ENCODE data around the gene SARDH. TPM values are rescaled to one million over a fixed set of nuclear protein-coding genes. Genes with fewer than 3 reads are reported as not detected.

The SARDH gene
- total and polyA plus RNA-seq, 2 donors (not counting 3 experiments of a cell fraction or from before 2014, with no cell fraction given), result 0.19 to 0.44 TPM

DNA sequence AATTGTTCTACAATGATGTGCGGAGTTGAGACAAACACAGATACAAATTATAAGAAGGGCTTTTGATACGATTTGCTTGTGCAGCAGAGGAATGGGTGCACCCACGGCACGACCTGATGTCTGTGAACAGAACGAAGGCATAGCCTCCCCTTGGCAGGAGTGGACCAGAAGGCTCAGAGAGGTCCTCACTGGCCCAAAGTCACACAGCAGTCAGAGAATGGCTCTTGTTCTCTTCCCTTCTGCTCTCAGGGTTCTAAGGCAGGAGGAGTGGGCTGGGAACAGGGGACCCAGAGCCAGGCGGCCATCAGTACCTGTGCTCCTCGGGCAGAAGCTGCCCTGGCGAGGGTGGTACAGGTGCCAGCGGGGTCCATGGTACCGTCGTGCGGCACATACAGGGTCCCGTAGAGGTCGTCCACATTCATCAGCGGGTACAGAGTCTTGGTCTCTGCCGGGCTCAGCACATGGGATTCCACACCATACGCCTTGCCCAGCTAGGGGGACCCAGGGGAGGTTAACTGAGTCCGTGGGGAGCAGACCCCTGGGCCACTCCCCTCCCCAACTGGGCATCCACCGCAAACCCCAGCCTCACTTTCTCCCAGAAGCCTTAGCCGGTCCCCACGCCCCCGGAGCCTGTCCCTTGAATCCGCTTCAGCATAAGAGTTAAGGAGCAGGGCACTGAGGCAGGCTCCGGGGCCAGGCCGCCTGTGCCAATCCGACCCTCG lies 7.0 kb downstream of the SARDH start:
- no peak overlapping the region for H3K27ac ChIP-seq (ENCODE audit: insufficient read depth, low read depth, low read length)
- H3K4me2 ChIP-seq (ENCODE audit: insufficient read depth, low read length), result no peak overlapping the region
- no peak overlapping the region for H3K4me3 ChIP-seq (replicated peaks in 1 of 3; ENCODE audit: insufficient read depth in 1 of 3, low read depth in 1 of 3, low read length in 3 of 3)
- H4K20me1 ChIP-seq (replicated peaks; ENCODE audit: control insufficient read depth, extremely low read depth, insufficient read depth, low read length), result no peaks in the 10 kb centered on the region
- DNase-seq (ENCODE audit: low read depth, low spot score) (no peak), FAIRE-seq (no peak)
- H3K9me1 ChIP-seq (replicated peaks; ENCODE audit: control insufficient read depth, extremely low read depth, insufficient read depth, low read length), result no peaks in the 10 kb centered on the region
- dilution Hi-C loops (cut with MboI; ENCODE audit: extremely low pct_ligation_motif_present, low sequenced_read_pairs), result no loop called here
- H3K9me3 ChIP-seq (replicated peaks; ENCODE audit: control insufficient read depth, insufficient read depth, low read length), result no peaks in the 10 kb centered on the region
- H3K4me1 ChIP-seq (ENCODE audit: control insufficient read depth, extremely low read depth, insufficient read depth, low read length), result no peaks in the 10 kb centered on the region
- ChIA-PET POLR2A (no interaction called here), CTCF (no interaction called here)
- intact Hi-C loops (cut with micrococcal nuclease), result no loop called here
- no peaks in the 10 kb centered on the region for H3K79me2 ChIP-seq (ENCODE audit: control insufficient read depth, insufficient read depth, low read length)
- no peak overlapping the region for H2AFZ ChIP-seq (ENCODE audit: low read depth, low read length)
- TF ChIP-seq FOS (IDR thresholded peaks at IDR 0.05; ENCODE audit: borderline replicate concordance, insufficient read depth, low read length), result no peak
- no peak for TF ChIP-seq POLR2A (IDR thresholded peaks at IDR 0.05; ENCODE audit: low read depth, low read length)
- TF ChIP-seq MYC (IDR thresholded peaks at IDR 0.05; ENCODE audit: low read depth, low read length), result no peak
- no peak for TF ChIP-seq GATA2 (IDR thresholded peaks at IDR 0.05; ENCODE audit: insufficient read depth, insufficient read length, low read depth, low read length)
- no peak for TF ChIP-seq POLR2AphosphoS5 (IDR thresholded peaks at IDR 0.05; ENCODE audit: insufficient read depth, low read depth, low read length)
- TF ChIP-seq, protein P1, sequence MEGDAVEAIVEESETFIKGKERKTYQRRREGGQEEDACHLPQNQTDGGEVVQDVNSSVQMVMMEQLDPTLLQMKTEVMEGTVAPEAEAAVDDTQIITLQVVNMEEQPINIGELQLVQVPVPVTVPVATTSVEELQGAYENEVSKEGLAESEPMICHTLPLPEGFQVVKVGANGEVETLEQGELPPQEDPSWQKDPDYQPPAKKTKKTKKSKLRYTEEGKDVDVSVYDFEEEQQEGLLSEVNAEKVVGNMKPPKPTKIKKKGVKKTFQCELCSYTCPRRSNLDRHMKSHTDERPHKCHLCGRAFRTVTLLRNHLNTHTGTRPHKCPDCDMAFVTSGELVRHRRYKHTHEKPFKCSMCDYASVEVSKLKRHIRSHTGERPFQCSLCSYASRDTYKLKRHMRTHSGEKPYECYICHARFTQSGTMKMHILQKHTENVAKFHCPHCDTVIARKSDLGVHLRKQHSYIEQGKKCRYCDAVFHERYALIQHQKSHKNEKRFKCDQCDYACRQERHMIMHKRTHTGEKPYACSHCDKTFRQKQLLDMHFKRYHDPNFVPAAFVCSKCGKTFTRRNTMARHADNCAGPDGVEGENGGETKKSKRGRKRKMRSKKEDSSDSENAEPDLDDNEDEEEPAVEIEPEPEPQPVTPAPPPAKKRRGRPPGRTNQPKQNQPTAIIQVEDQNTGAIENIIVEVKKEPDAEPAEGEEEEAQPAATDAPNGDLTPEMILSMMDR (IDR thresholded peaks at IDR 0.05; ENCODE audit: extremely low read depth in 1 of 2, insufficient read depth in 1 of 2, low read depth in 1 of 2, low read length in 2 of 2), result no peak
- TF ChIP-seq EZH2 (IDR thresholded peaks at IDR 0.05; ENCODE audit: borderline replicate concordance, low read depth, low read length, severe bottlenecking), result no peak
- no peak for TF ChIP-seq MAX (IDR thresholded peaks at IDR 0.05; ENCODE audit: insufficient read depth, insufficient read length)
- TF ChIP-seq JUN (IDR thresholded peaks at IDR 0.05; ENCODE audit: borderline replicate concordance, insufficient read depth, insufficient read length, low read depth), result no peak
- no peak overlapping the region for H3K9ac ChIP-seq (replicated peaks; ENCODE audit: extremely low read depth, insufficient read depth, low read length)
- no peaks in the 10 kb centered on the region for H3K36me3 ChIP-seq (ENCODE audit: control insufficient read depth in 2 of 2, extremely low read depth in 1 of 2, insufficient read depth in 2 of 2, low read length in 2 of 2)
- H3K27me3 ChIP-seq (ENCODE audit: control insufficient read depth in 2 of 2, insufficient read depth in 2 of 2, low read length in 2 of 2), result no peaks in the 10 kb centered on the region
- no TSS peak for BruUV-seq (replicated peaks)
